GM12891 (cell line): ENCODE measurements around the gene C12orf76.

Experiments
- DNase-seq: peaks from one replicate; pipeline ENCODE4 v3.0.0; 2011; ENCODE audit warnings: low spot score; ENCODE audit not compliant: insufficient read length
- FAIRE-seq: peaks from 2 replicates; lab custom pipeline; 2011; peaks lifted over from hg19 to GRCh38; lab: Jason Lieb, UNC
- PAX5 ChIP-seq: IDR thresholded peaks from 2 replicates; pipeline ENCODE4 v1.6.1; 2011; ENCODE audit warnings: low read length, moderate library complexity, mild to moderate bottlenecking; ENCODE audit not compliant: insufficient read depth, severe bottlenecking
- POLR2A ChIP-seq: IDR thresholded peaks from 2 replicates; pipeline ENCODE4 v1.6.1; 2011; ENCODE audit warnings: low read depth, low read length, control low read depth
- POLR2AphosphoS5 ChIP-seq: IDR thresholded peaks from 2 replicates; pipeline ENCODE4 v1.6.1; 2011; ENCODE audit warnings: low read depth, low read length, control low read depth
- POU2F2 ChIP-seq: IDR thresholded peaks from 2 replicates; pipeline ENCODE4 v1.6.1; 2011; ENCODE audit warnings: low read depth, mild to moderate bottlenecking, control low read depth, low read length, moderate library complexity
- SPI1 ChIP-seq: IDR thresholded peaks from 2 replicates; pipeline ENCODE4 v1.6.1; 2011; ENCODE audit warnings: low read depth, low read length, control low read depth
- TAF1 ChIP-seq: IDR thresholded peaks from 2 replicates; pipeline ENCODE4 v1.6.1; 2011; ENCODE audit warnings: low read depth, low read length, control low read depth

The C12orf76 gene

GRCh38 chr12:110046451-110047187, 1.7 kb downstream of the C12orf76 start:
- TF ChIP-seq POLR2AphosphoS5 (no peak), POLR2A (no peak), TAF1 (no peak), SPI1 (no peak), POU2F2 (no peak), PAX5 (no peak)
- no peak for DNase-seq
- no peak for FAIRE-seq

- no peak for FAIRE-seq
- no peak for TF ChIP-seq TAF1
- no peak for TF ChIP-seq POLR2A
- TF ChIP-seq POLR2AphosphoS5, result no peak
- TF ChIP-seq POU2F2, result no peak
- TF ChIP-seq PAX5, result no peak
- TF ChIP-seq SPI1, result no peak
These were observed 6.1 kb downstream of the C12orf76 start for GRCh38 chr12:110042264-110042663.

GRCh38 chr12:110039085-110039807, 9.1 kb downstream of the C12orf76 start:
- DNase-seq (no peak), FAIRE-seq (no peak)
- TF ChIP-seq SPI1, result no peak
- no peak for TF ChIP-seq POLR2AphosphoS5
- TF ChIP-seq TAF1, result no peak
- no peak for TF ChIP-seq POU2F2
- TF ChIP-seq POLR2A, result no peak
- TF ChIP-seq PAX5, result no peak

More at GRCh38 chr12:110042264-110042663, 6.1 kb downstream of the C12orf76 start:
- DNase-seq, result no peak

- TF ChIP-seq TAF1, result no peak
- no peak for TF ChIP-seq POLR2A
- no peak for TF ChIP-seq PAX5
- TF ChIP-seq SPI1, result no peak
- TF ChIP-seq POU2F2, result no peak
- TF ChIP-seq POLR2AphosphoS5, result no peak
- DNase-seq (no peak), FAIRE-seq (no peak)
These were observed 9.6 kb downstream of the C12orf76 start for GRCh38 chr12:110038741-110039084.

- no peak for DNase-seq
- TF ChIP-seq POU2F2 (no peak), POLR2A (no peak), POLR2AphosphoS5 (no peak), PAX5 (no peak), TAF1 (no peak)
- FAIRE-seq, result no peak
These were observed 11.0 kb downstream of the C12orf76 start for GRCh38 chr12:110037315-110037714.

- DNase-seq, result no peak
- no peak for FAIRE-seq
- TF ChIP-seq POLR2A (no peak), POU2F2 (no peak), PAX5 (no peak), SPI1 (no peak), TAF1 (no peak), POLR2AphosphoS5 (no peak)
These were observed 12.7 kb downstream of the C12orf76 start for GRCh38 chr12:110035534-110036104.

- FAIRE-seq (no peak), DNase-seq (no peak)
- TF ChIP-seq POLR2A (no peak), PAX5 (no peak), POU2F2 (no peak), POLR2AphosphoS5 (no peak), SPI1 (no peak), TAF1 (no peak)
These were observed 14.4 kb downstream of the C12orf76 start for GRCh38 chr12:110033888-110034287.

- DNase-seq (no peak), FAIRE-seq (no peak)
- no peak for TF ChIP-seq POU2F2
- no peak for TF ChIP-seq POLR2AphosphoS5
- no peak for TF ChIP-seq SPI1
- TF ChIP-seq PAX5, result no peak
- no peak for TF ChIP-seq POLR2A
- TF ChIP-seq TAF1, result no peak
These were observed 19.0 kb downstream of the C12orf76 start for GRCh38 chr12:110029290-110029815.

GRCh38 chr12:110028323-110028722, 20.0 kb downstream of the C12orf76 start:
- no peak for DNase-seq
- no peak for FAIRE-seq
- TF ChIP-seq SPI1 (no peak), PAX5 (no peak), POU2F2 (no peak), POLR2A (no peak)

GRCh38 chr12:110024051-110024450, 24.3 kb downstream of the C12orf76 start:
- DNase-seq (no peak), FAIRE-seq (no peak)
- TF ChIP-seq PAX5 (no peak), SPI1 (no peak)
